Liver (tissue), 9 donors: ENCODE measurements around the gene ZNF605. TPM values are rescaled to one million over a fixed set of nuclear protein-coding genes. Genes with fewer than 3 reads are reported as not detected.
A peak's percentile ranks its signal among the peaks of the same experiment; 100 is the strongest.
"Not testable (repeated sequence)": the region's sequence is repeated elsewhere in the genome, so short reads cannot be mapped to it uniquely, and the experiment has no call there.

Experiments used
- DNase-seq: peaks from one replicate; pipeline ENCODE4 v3.0.0-alpha.2; 2017; ENCODE audit warnings: low spot score
- H3K27ac ChIP-seq, 2 donors: one replicate each; pipeline ENCODE4 v1.7.0; 2013; ENCODE audit warnings: inconsistent platforms in 2 of 2, low read length in 2 of 2, control low read depth in 1 of 2, low read depth in 1 of 2, mild to moderate bottlenecking in 1 of 2
- H3K27me3 ChIP-seq, 4 donors: one replicate each; pipeline versions ENCODE4 v1.6.1 to v1.7.0; 2013; ENCODE audit warnings: low read length in 3 of 4, inconsistent platforms in 1 of 4, mild to moderate bottlenecking in 1 of 4, moderate library complexity in 1 of 4; ENCODE audit not compliant: control insufficient read depth in 4 of 4, insufficient read depth in 4 of 4
- H3K36me3 ChIP-seq, 4 donors: one replicate each; pipeline versions ENCODE4 v1.6.1 to v1.7.0; 2013; ENCODE audit warnings: low read length in 3 of 4, mild to moderate bottlenecking in 3 of 4, low read depth in 1 of 4, moderate library complexity in 1 of 4; ENCODE audit not compliant: control insufficient read depth in 4 of 4, insufficient read depth in 3 of 4
- H3K4me1 ChIP-seq, 4 donors: one replicate each; pipeline versions ENCODE4 v1.6.1 to v1.7.0; 2013; ENCODE audit warnings: low read length in 3 of 4, mild to moderate bottlenecking in 3 of 4, moderate library complexity in 1 of 4; ENCODE audit not compliant: control insufficient read depth in 4 of 4, insufficient read depth in 4 of 4
- H3K4me3 ChIP-seq, 3 donors: one replicate each; pipeline versions ENCODE4 v1.6.1 to v1.7.0; 2013; ENCODE audit warnings: low read length in 3 of 3, control low read depth in 1 of 3, low read depth in 1 of 3, mild to moderate bottlenecking in 1 of 3
- H3K9ac ChIP-seq, 2 donors: one replicate each; pipeline ENCODE4 v1.7.0; 2013; ENCODE audit warnings: low read length in 2 of 2, mild to moderate bottlenecking in 2 of 2, moderate library complexity in 2 of 2, control low read depth in 1 of 2, low read depth in 1 of 2
- H3K9me3 ChIP-seq, 4 donors: one replicate each; pipeline versions ENCODE4 v1.6.1 to v1.7.0; 2013; ENCODE audit warnings: low read length in 3 of 4; ENCODE audit not compliant: control insufficient read depth in 4 of 4
- ATF3 ChIP-seq: IDR thresholded peaks from 2 replicates; pipeline ENCODE4 v1.6.1; 2016; ENCODE audit warnings: antibody characterized with exemption
- EGR1 ChIP-seq, 2 donors: IDR thresholded peaks; 2 replicates each; pipeline ENCODE4 v1.6.1; 2016 to 2018; ENCODE audit warnings: antibody characterized with exemption in 2 of 2, low read depth in 2 of 2
- FOXA1 ChIP-seq: IDR thresholded peaks from 2 replicates; pipeline ENCODE4 v1.6.1; 2016; ENCODE audit warnings: antibody characterized with exemption
- FOXA2 ChIP-seq: IDR thresholded peaks from 2 replicates; pipeline ENCODE4 v1.6.1; 2016; ENCODE audit warnings: antibody characterized with exemption
- GABPA ChIP-seq, 2 donors: IDR thresholded peaks in 1 of 2; conservative IDR thresholded peaks in 1 of 2; 2 replicates each; pipeline ENCODE4 v1.6.1; 2016; ENCODE audit warnings: antibody characterized with exemption in 2 of 2, mild to moderate bottlenecking in 1 of 2, moderate library complexity in 1 of 2
- HNF4A ChIP-seq, 2 donors: conservative IDR thresholded peaks; 2 replicates each; pipeline ENCODE4 v1.6.1; 2016; ENCODE audit warnings: antibody characterized with exemption in 2 of 2, mild to moderate bottlenecking in 2 of 2
- HNF4G ChIP-seq: IDR thresholded peaks from 2 replicates; pipeline ENCODE4 v1.6.1; 2016; ENCODE audit warnings: antibody characterized with exemption
- JUND ChIP-seq, 2 donors: IDR thresholded peaks; 2 replicates each; pipeline ENCODE4 v1.6.1; 2016; ENCODE audit warnings: antibody characterized with exemption in 2 of 2
- NR2F2 ChIP-seq: IDR thresholded peaks from 2 replicates; pipeline ENCODE4 v1.6.1; 2016; ENCODE audit warnings: antibody characterized with exemption
- RAD21 ChIP-seq, 2 donors: IDR thresholded peaks; 2 replicates each; pipeline ENCODE4 v1.6.1; 2016; ENCODE audit warnings: antibody characterized with exemption in 2 of 2, mild to moderate bottlenecking in 2 of 2
- REST ChIP-seq: IDR thresholded peaks from 2 replicates; pipeline ENCODE4 v1.6.1; 2016; ENCODE audit warnings: antibody characterized with exemption, mild to moderate bottlenecking
- RXRA ChIP-seq, 2 donors: IDR thresholded peaks; 2 replicates each; pipeline ENCODE4 v1.6.1; 2017 to 2018; ENCODE audit warnings: antibody characterized with exemption in 2 of 2, mild to moderate bottlenecking in 1 of 2
- SP1 ChIP-seq: IDR thresholded peaks from 2 replicates; pipeline ENCODE4 v1.6.1; 2018; ENCODE audit warnings: antibody characterized with exemption, mild to moderate bottlenecking
- TAF1 ChIP-seq: conservative IDR thresholded peaks from 2 replicates; pipeline ENCODE4 v1.6.1; 2016; ENCODE audit warnings: antibody characterized with exemption, mild to moderate bottlenecking
- YY1 ChIP-seq: IDR thresholded peaks from 2 replicates; pipeline ENCODE4 v1.6.1; 2016; ENCODE audit warnings: antibody characterized with exemption, mild to moderate bottlenecking
- WGBS: extraction: QIAGEN DNeasy Blood & Tissue Kit; methylation state at CpG from one replicate; pipeline ENCODE4 v1.1.7; 2013; 5-methylcytosine and 5-hydroxymethylcytosine counted together
- polyA plus RNA-seq, 2 donors: library from polyadenylated mRNA; stranded (reverse) in 1 of 2; unstranded in 1 of 2; fragments of 200-250 nt in 1 of 2; fragments of >200 nt in 1 of 2; fragmentation: Nextera tagmentation in 1 of 2; extraction: Ambion mirVana in 1 of 2; gene quantifications; one replicate each; pipeline versions ENCODE4 v1.2.1 to v1.2.3, GENCODE V29; 2013 to 2015
- total RNA-seq, 2 donors: library from RNA; depleted of rRNA; stranded (reverse); fragments of >200 nt; gene quantifications; one replicate each; pipeline ENCODE4 v1.2.3, GENCODE V29; 2014
- TF ChIP-seq, protein P1 (sequence below): IDR thresholded peaks from 2 replicates; pipeline ENCODE4 v1.6.1; 2016; ENCODE audit warnings: antibody characterized with exemption
- TF ChIP-seq, protein P2 (sequence below): fragments of 150-350 bp; IDR thresholded peaks from 2 replicates; pipeline ENCODE4 v1.5.1; 2017; ENCODE audit warnings: improper control_type of control experiment, low read depth, low read length; ENCODE audit not compliant: missing input control
- TF ChIP-seq, protein P3 (sequence below): IDR thresholded peaks from 2 replicates; pipeline ENCODE4 v1.6.1; 2016; ENCODE audit warnings: antibody characterized with exemption
- donor health status: healthy.
- donor health status: healthy.
- donor health status: healthy.
- donor health status: healthy.
- donor health status: healthy.

The ZNF605 gene
- total and polyA plus RNA-seq, 4 donors = 1.2 to 9.5 (median 3.6) TPM

DNA sequence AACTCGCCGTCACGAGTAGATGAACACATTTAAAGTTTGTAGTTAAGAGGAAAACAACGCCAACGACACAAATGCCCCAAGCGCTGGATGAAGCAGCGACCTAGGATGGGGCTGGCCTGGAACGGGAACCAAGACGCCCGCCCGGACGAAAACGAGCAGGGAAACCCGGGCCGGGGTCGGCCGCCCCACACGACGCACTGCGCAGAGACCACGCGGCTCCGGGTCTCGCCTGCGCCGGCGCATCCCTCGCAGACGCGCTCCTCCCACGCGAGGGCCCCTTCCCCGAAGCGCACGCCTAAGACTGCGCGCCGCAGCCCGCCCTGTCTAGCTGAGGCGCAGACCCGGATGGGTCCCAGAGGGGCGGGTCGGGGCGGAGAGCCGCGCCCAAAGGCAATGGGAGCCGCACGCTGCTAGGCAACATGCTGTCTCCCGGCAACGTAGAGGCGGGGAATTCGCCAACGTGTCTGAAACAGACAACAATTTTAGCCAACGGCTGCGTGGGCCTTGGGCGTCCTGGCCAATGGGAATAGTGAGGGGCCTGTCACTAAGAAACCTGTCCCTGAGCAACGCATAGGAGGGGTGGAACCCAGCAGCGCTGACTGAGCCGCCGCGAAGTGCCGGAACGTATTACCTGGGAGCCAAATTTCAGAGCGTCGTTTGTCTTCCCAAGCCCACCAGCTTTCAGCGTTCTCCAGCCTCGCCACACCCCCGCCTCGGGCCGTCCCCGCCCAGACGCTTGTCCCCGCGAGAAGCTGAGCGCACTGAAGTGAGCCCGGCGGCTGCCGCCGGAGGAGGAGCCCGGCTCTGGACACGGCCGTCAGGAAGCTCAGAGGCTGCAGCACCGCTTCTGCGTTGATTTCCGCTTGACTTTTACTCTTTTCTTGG, 47.7 kb downstream of the ZNF605 start:
- peaks cover 0 to 4% (median 0%) of the 10 kb centered on the region in 4 donors for H3K27me3 ChIP-seq
- DNase-seq = peak; percentile 87
- TF ChIP-seq SP1 = peak; percentile 56
- TF ChIP-seq HNF4A (conservative IDR thresholded peaks at IDR 0.05) = no peak
- no peak for TF ChIP-seq RAD21 (IDR thresholded peaks at IDR 0.05)
- TF ChIP-seq REST = no peak
- TF ChIP-seq, protein P1, sequence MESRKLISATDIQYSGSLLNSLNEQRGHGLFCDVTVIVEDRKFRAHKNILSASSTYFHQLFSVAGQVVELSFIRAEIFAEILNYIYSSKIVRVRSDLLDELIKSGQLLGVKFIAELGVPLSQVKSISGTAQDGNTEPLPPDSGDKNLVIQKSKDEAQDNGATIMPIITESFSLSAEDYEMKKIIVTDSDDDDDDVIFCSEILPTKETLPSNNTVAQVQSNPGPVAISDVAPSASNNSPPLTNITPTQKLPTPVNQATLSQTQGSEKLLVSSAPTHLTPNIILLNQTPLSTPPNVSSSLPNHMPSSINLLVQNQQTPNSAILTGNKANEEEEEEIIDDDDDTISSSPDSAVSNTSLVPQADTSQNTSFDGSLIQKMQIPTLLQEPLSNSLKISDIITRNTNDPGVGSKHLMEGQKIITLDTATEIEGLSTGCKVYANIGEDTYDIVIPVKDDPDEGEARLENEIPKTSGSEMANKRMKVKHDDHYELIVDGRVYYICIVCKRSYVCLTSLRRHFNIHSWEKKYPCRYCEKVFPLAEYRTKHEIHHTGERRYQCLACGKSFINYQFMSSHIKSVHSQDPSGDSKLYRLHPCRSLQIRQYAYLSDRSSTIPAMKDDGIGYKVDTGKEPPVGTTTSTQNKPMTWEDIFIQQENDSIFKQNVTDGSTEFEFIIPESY = peak; percentile 31
- TF ChIP-seq, protein P2, sequence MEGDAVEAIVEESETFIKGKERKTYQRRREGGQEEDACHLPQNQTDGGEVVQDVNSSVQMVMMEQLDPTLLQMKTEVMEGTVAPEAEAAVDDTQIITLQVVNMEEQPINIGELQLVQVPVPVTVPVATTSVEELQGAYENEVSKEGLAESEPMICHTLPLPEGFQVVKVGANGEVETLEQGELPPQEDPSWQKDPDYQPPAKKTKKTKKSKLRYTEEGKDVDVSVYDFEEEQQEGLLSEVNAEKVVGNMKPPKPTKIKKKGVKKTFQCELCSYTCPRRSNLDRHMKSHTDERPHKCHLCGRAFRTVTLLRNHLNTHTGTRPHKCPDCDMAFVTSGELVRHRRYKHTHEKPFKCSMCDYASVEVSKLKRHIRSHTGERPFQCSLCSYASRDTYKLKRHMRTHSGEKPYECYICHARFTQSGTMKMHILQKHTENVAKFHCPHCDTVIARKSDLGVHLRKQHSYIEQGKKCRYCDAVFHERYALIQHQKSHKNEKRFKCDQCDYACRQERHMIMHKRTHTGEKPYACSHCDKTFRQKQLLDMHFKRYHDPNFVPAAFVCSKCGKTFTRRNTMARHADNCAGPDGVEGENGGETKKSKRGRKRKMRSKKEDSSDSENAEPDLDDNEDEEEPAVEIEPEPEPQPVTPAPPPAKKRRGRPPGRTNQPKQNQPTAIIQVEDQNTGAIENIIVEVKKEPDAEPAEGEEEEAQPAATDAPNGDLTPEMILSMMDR = no peak
- TF ChIP-seq JUND (IDR thresholded peaks at IDR 0.05) = no peak
- TF ChIP-seq FOXA1 = no peak
- no peak for TF ChIP-seq EGR1 (IDR thresholded peaks at IDR 0.05; ENCODE audit: low read depth in 2 of 2)
- no peak for TF ChIP-seq FOXA2
- peak in 1 of 2 donors; percentile 37 for TF ChIP-seq GABPA (IDR thresholded peaks at IDR 0.05 in 1 of 2, conservative IDR thresholded peaks at IDR 0.05 in 1 of 2)
- TF ChIP-seq NR2F2 = no peak
- no peak for TF ChIP-seq TAF1
- TF ChIP-seq YY1 = no peak
- TF ChIP-seq, protein P3, sequence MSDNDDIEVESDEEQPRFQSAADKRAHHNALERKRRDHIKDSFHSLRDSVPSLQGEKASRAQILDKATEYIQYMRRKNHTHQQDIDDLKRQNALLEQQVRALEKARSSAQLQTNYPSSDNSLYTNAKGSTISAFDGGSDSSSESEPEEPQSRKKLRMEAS = no peak
- TF ChIP-seq ATF3 = no peak
- no peak for TF ChIP-seq HNF4G
- TF ChIP-seq RXRA (IDR thresholded peaks at IDR 0.05) = no peak

GRCh38 chr12:132907789-132908144, 48.3 kb downstream of the ZNF605 start:
- H3K4me1 ChIP-seq, DNase-seq, H3K27me3 ChIP-seq, H3K9ac ChIP-seq, H3K36me3 ChIP-seq: not testable (repeated sequence)
- peaks cover 21 to 61% (median 44%) of the 10 kb centered on the region in 4 donors for H3K9me3 ChIP-seq
- 8% methylated on average over 23 of the region's 23 CpGs for WGBS
- H3K4me3 ChIP-seq = peak overlapping the region in 2 of 3 donors; percentile 35 to 49
- peak overlapping the region in 1 of 2 donors; percentile 50 for H3K27ac ChIP-seq

More for the DNA sequence above, 47.7 kb downstream of the ZNF605 start:
- Histone ChIP-seq H3K9me3 (peaks cover 18 to 59% (median 42%) of the 10 kb centered on the region in 4 donors), H3K36me3 (peaks cover 0 to 2% (median 0%) of the 10 kb centered on the region in 4 donors), H3K4me1 (no peaks in the 10 kb centered on the region), H3K9ac (no peak overlapping the region), H3K4me3 (peak overlapping the region; percentile 35 to 63 (median 53)), H3K27ac (peak overlapping the region; percentile 54 to 57)
- 2% methylated on average over 85 of the region's 85 CpGs for WGBS
